Liver (tissue), 9 donors: Measurements from ENCODE around the gene VPS13C. TPM values are rescaled to one million over a fixed set of nuclear protein-coding genes. Genes with fewer than 3 reads are reported as not detected.

Experiments used
- DNase-seq: peaks from one replicate; pipeline ENCODE4 v3.0.0-alpha.2; 2017; ENCODE audit warnings: low spot score
- H3K27ac ChIP-seq, 2 donors: one replicate each; pipeline ENCODE4 v1.7.0; 2013; ENCODE audit warnings: inconsistent platforms in 2 of 2, low read length in 2 of 2, control low read depth in 1 of 2, low read depth in 1 of 2, mild to moderate bottlenecking in 1 of 2
- H3K27me3 ChIP-seq, 4 donors: one replicate each; pipeline versions ENCODE4 v1.6.1 to v1.7.0; 2013; ENCODE audit warnings: low read length in 3 of 4, inconsistent platforms in 1 of 4, mild to moderate bottlenecking in 1 of 4, moderate library complexity in 1 of 4; ENCODE audit not compliant: control insufficient read depth in 4 of 4, insufficient read depth in 4 of 4
- H3K36me3 ChIP-seq, 4 donors: one replicate each; pipeline versions ENCODE4 v1.6.1 to v1.7.0; 2013; ENCODE audit warnings: low read length in 3 of 4, mild to moderate bottlenecking in 3 of 4, low read depth in 1 of 4, moderate library complexity in 1 of 4; ENCODE audit not compliant: control insufficient read depth in 4 of 4, insufficient read depth in 3 of 4
- H3K4me1 ChIP-seq, 4 donors: one replicate each; pipeline versions ENCODE4 v1.6.1 to v1.7.0; 2013; ENCODE audit warnings: low read length in 3 of 4, mild to moderate bottlenecking in 3 of 4, moderate library complexity in 1 of 4; ENCODE audit not compliant: control insufficient read depth in 4 of 4, insufficient read depth in 4 of 4
- H3K4me3 ChIP-seq, 3 donors: one replicate each; pipeline versions ENCODE4 v1.6.1 to v1.7.0; 2013; ENCODE audit warnings: low read length in 3 of 3, control low read depth in 1 of 3, low read depth in 1 of 3, mild to moderate bottlenecking in 1 of 3
- H3K9ac ChIP-seq, 2 donors: one replicate each; pipeline ENCODE4 v1.7.0; 2013; ENCODE audit warnings: low read length in 2 of 2, mild to moderate bottlenecking in 2 of 2, moderate library complexity in 2 of 2, control low read depth in 1 of 2, low read depth in 1 of 2
- H3K9me3 ChIP-seq, 4 donors: one replicate each; pipeline versions ENCODE4 v1.6.1 to v1.7.0; 2013; ENCODE audit warnings: low read length in 3 of 4; ENCODE audit not compliant: control insufficient read depth in 4 of 4
- CTCF ChIP-seq: fragments of 150-350 bp; IDR thresholded peaks from 2 replicates; pipeline ENCODE4 v1.5.1; 2017; ENCODE audit warnings: improper control_type of control experiment, low read depth, low read length; ENCODE audit not compliant: missing input control
- EGR1 ChIP-seq, 2 donors: IDR thresholded peaks; 2 replicates each; pipeline ENCODE4 v1.6.1; 2016 to 2018; ENCODE audit warnings: antibody characterized with exemption in 2 of 2, low read depth in 2 of 2
- FOXA1 ChIP-seq: IDR thresholded peaks from 2 replicates; pipeline ENCODE4 v1.6.1; 2016; ENCODE audit warnings: antibody characterized with exemption
- GABPA ChIP-seq, 2 donors: IDR thresholded peaks in 1 of 2; conservative IDR thresholded peaks in 1 of 2; 2 replicates each; pipeline ENCODE4 v1.6.1; 2016; ENCODE audit warnings: antibody characterized with exemption in 2 of 2, mild to moderate bottlenecking in 1 of 2, moderate library complexity in 1 of 2
- HNF4A ChIP-seq, 2 donors: conservative IDR thresholded peaks; 2 replicates each; pipeline ENCODE4 v1.6.1; 2016; ENCODE audit warnings: antibody characterized with exemption in 2 of 2, mild to moderate bottlenecking in 2 of 2
- JUND ChIP-seq, 2 donors: IDR thresholded peaks; 2 replicates each; pipeline ENCODE4 v1.6.1; 2016; ENCODE audit warnings: antibody characterized with exemption in 2 of 2
- NR2F2 ChIP-seq: IDR thresholded peaks from 2 replicates; pipeline ENCODE4 v1.6.1; 2016; ENCODE audit warnings: antibody characterized with exemption
- RAD21 ChIP-seq, 2 donors: IDR thresholded peaks; 2 replicates each; pipeline ENCODE4 v1.6.1; 2016; ENCODE audit warnings: antibody characterized with exemption in 2 of 2, mild to moderate bottlenecking in 2 of 2
- REST ChIP-seq: IDR thresholded peaks from 2 replicates; pipeline ENCODE4 v1.6.1; 2016; ENCODE audit warnings: antibody characterized with exemption, mild to moderate bottlenecking
- RXRA ChIP-seq, 2 donors: IDR thresholded peaks; 2 replicates each; pipeline ENCODE4 v1.6.1; 2017 to 2018; ENCODE audit warnings: antibody characterized with exemption in 2 of 2, mild to moderate bottlenecking in 1 of 2
- SP1 ChIP-seq: IDR thresholded peaks from 2 replicates; pipeline ENCODE4 v1.6.1; 2018; ENCODE audit warnings: antibody characterized with exemption, mild to moderate bottlenecking
- TAF1 ChIP-seq: conservative IDR thresholded peaks from 2 replicates; pipeline ENCODE4 v1.6.1; 2016; ENCODE audit warnings: antibody characterized with exemption, mild to moderate bottlenecking
- WGBS: extraction: QIAGEN DNeasy Blood & Tissue Kit; methylation state at CpG from one replicate; pipeline ENCODE4 v1.1.7; 2013; 5-methylcytosine and 5-hydroxymethylcytosine counted together
- polyA plus RNA-seq, 2 donors: library from polyadenylated mRNA; stranded (reverse) in 1 of 2; unstranded in 1 of 2; fragments of 200-250 nt in 1 of 2; fragments of >200 nt in 1 of 2; fragmentation: Nextera tagmentation in 1 of 2; extraction: Ambion mirVana in 1 of 2; gene quantifications; one replicate each; pipeline versions ENCODE4 v1.2.1 to v1.2.3, GENCODE V29; 2013 to 2015
- total RNA-seq, 2 donors: library from RNA; depleted of rRNA; stranded (reverse); fragments of >200 nt; gene quantifications; one replicate each; pipeline ENCODE4 v1.2.3, GENCODE V29; 2014
- TF ChIP-seq, protein P1 (sequence below): IDR thresholded peaks from 2 replicates; pipeline ENCODE4 v1.6.1; 2016; ENCODE audit warnings: antibody characterized with exemption
- TF ChIP-seq, protein P2 (sequence below): IDR thresholded peaks from 2 replicates; pipeline ENCODE4 v1.6.1; 2016; ENCODE audit warnings: antibody characterized with exemption
- donor health status: healthy.
- donor health status: healthy.
- donor health status: healthy.
- donor health status: healthy.
- donor health status: healthy.

The VPS13C gene
- total and polyA plus RNA-seq, 4 donors = 5.4 to 42.0 (median 17.4) TPM

DNA sequence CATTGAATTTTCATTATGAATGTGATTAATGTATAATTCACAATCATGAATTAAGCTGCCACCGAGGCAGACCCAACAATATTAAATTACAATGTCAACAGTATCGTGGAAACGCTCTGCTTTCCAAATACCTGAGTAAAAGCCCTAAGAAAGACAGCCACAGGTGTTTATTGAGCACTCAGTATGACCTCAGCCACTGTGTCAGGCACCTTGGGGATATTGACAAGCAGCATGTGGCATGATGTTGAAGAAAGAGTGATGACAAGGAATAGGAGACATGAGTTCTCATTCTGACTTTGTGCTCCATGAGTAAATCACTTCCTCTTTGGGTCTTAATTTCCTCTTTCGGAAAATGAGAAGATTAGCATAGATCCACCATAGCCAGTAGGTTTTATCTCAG, 19.3 kb upstream of the VPS13C start:
- H3K9me3 ChIP-seq = no peaks in the 10 kb centered on the region
- H3K27me3 ChIP-seq = no peaks in the 10 kb centered on the region
- WGBS = 87% methylated on average over 4 of the region's 4 CpGs
- no peak for DNase-seq
- no peak for TF ChIP-seq SP1
- TF ChIP-seq, protein P1, sequence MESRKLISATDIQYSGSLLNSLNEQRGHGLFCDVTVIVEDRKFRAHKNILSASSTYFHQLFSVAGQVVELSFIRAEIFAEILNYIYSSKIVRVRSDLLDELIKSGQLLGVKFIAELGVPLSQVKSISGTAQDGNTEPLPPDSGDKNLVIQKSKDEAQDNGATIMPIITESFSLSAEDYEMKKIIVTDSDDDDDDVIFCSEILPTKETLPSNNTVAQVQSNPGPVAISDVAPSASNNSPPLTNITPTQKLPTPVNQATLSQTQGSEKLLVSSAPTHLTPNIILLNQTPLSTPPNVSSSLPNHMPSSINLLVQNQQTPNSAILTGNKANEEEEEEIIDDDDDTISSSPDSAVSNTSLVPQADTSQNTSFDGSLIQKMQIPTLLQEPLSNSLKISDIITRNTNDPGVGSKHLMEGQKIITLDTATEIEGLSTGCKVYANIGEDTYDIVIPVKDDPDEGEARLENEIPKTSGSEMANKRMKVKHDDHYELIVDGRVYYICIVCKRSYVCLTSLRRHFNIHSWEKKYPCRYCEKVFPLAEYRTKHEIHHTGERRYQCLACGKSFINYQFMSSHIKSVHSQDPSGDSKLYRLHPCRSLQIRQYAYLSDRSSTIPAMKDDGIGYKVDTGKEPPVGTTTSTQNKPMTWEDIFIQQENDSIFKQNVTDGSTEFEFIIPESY = no peak
- no peak for TF ChIP-seq JUND (IDR thresholded peaks at IDR 0.05)
- TF ChIP-seq HNF4A (conservative IDR thresholded peaks at IDR 0.05) = no peak
- no peak for TF ChIP-seq NR2F2
- no peak for TF ChIP-seq RXRA (IDR thresholded peaks at IDR 0.05)
- TF ChIP-seq EGR1 (IDR thresholded peaks at IDR 0.05; ENCODE audit: low read depth in 2 of 2) = no peak
- TF ChIP-seq, protein P2, sequence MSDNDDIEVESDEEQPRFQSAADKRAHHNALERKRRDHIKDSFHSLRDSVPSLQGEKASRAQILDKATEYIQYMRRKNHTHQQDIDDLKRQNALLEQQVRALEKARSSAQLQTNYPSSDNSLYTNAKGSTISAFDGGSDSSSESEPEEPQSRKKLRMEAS = no peak
- no peak for TF ChIP-seq GABPA (IDR thresholded peaks at IDR 0.05 in 1 of 2, conservative IDR thresholded peaks at IDR 0.05 in 1 of 2)
- no peak for TF ChIP-seq RAD21 (IDR thresholded peaks at IDR 0.05)
- no peak for TF ChIP-seq TAF1
- H3K4me1 ChIP-seq = no peaks in the 10 kb centered on the region
- no peak overlapping the region for H3K4me3 ChIP-seq
- H3K36me3 ChIP-seq = no peaks in the 10 kb centered on the region
- no peak overlapping the region for H3K9ac ChIP-seq
- no peak overlapping the region for H3K27ac ChIP-seq

DNA sequence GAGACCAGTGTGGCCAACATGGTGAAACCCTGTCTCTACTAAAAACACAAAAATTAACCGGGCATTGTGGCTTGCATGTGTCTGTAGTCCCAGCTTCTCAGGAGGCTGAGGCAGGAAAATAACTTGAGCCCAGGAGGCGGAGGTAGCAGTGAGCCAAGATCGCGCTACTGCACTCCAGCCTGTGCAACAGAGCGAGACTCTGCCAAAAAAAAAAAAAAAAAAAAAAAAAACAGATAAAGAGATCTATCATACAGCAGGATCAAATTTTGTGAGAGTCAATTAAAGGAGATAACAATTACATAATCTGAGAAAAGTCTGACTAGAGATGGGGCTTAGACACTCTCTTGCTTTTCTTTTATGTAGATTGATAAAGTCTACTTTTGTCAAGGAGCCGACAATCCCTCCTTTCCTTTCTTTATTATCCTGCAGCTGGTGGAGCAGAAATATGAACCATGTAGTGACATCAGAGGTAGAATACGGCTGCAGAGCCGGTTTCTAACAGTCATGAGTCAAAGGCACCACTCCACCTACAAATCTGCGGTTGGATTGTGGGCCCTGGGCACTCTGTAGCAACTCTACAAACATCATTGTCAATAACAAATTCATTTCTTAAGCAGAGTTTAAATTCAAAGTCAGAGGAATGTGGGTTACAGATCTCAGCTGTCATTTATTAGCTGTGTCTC, 15.5 kb upstream of the VPS13C start:
- H3K9me3 ChIP-seq = no peaks in the 10 kb centered on the region
- no peaks in the 10 kb centered on the region for H3K36me3 ChIP-seq
- DNase-seq = no peak
- WGBS = 92% methylated on average over 9 of the region's 9 CpGs
- no peak overlapping the region for H3K9ac ChIP-seq
- H3K4me3 ChIP-seq = no peak overlapping the region
- H3K27ac ChIP-seq = no peak overlapping the region
- TF ChIP-seq, protein P1 = no peak
- no peaks in the 10 kb centered on the region for H3K4me1 ChIP-seq
- no peaks in the 10 kb centered on the region for H3K27me3 ChIP-seq

DNA sequence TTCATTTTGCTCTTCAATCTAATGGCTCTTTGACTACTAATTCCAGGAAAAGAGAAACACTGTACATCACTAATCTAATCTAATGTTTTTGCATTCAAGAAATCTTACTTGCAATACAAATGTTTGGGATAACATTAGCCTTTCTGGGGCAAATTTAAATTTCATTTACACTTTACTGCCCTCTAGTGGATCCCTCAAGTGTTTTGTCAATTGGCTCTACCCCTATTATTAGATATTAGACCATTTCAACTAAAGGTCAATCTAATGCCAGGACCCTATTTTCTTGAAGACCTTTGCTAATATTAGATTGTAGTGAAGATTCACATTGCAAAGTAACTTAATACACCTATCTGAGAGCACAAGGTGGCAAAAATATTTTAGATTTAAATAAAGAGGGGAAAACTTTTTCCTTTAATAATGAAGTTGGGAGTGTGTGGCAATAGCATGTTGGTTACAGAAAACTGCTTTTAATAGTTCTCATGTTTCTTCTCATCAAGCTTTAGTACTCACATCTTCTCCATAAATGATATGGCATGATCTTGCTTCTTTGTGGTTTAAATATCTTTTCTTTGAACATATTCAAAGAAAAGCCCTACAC, 11.6 kb upstream of the VPS13C start:
- no peaks in the 10 kb centered on the region for H3K36me3 ChIP-seq
- no peak for DNase-seq
- no peak overlapping the region for H3K9ac ChIP-seq
- no peak overlapping the region for H3K4me3 ChIP-seq
- H3K9me3 ChIP-seq = no peaks in the 10 kb centered on the region
- H3K4me1 ChIP-seq = peaks cover 7 to 23% (median 14%) of the 10 kb centered on the region in 4 donors
- no peak overlapping the region for H3K27ac ChIP-seq
- TF ChIP-seq FOXA1 = no peak
- TF ChIP-seq CTCF = peak; percentile 66
- peak; percentile 84 to 86 for TF ChIP-seq RAD21 (IDR thresholded peaks at IDR 0.05)
- TF ChIP-seq TAF1 = no peak
- TF ChIP-seq REST = no peak
- no peaks in the 10 kb centered on the region for H3K27me3 ChIP-seq
